Muscle of leg (tissue), 11 donors: ENCODE measurements around the gene SOAT2. TPM values are rescaled to one million over a fixed set of nuclear protein-coding genes. Genes with fewer than 3 reads are reported as not detected.

Experiments used
- DNase-seq: peaks from one replicate; pipeline ENCODE4 v3.0.0; 2013
- H3K27ac ChIP-seq: one replicate; pipeline ENCODE4 v1.5.1; 2013; ENCODE audit warnings: mild to moderate bottlenecking, low read length, control low read depth
- H3K27me3 ChIP-seq: one replicate; pipeline ENCODE4 v1.6.1; 2013; ENCODE audit warnings: low read length; ENCODE audit not compliant: control insufficient read depth, insufficient read depth
- H3K36me3 ChIP-seq: one replicate; pipeline ENCODE4 v1.6.1; 2013; ENCODE audit warnings: low read length; ENCODE audit not compliant: control insufficient read depth, insufficient read depth
- H3K4me1 ChIP-seq: one replicate; pipeline ENCODE4 v1.6.1; 2013; ENCODE audit warnings: low read length; ENCODE audit not compliant: control insufficient read depth, insufficient read depth
- H3K4me3 ChIP-seq: one replicate; pipeline ENCODE4 v1.5.1; 2013; ENCODE audit warnings: low read length, control low read depth
- H3K9me3 ChIP-seq: replicated peaks from 2 replicates; pipeline ENCODE4 v1.6.1; 2013; ENCODE audit warnings: low read depth, low read length; ENCODE audit not compliant: control insufficient read depth
- WGBS: methylation state at CpG from one replicate; pipeline ENCODE4 v1.1.5; 2013; ENCODE audit warnings: missing lambda C conversion rate; ENCODE audit not compliant: insufficient coverage; 5-methylcytosine and 5-hydroxymethylcytosine counted together
- polyA plus RNA-seq, 8 donors: library from polyadenylated mRNA; unstranded; fragments of 120-200 nt; gene quantifications; one replicate each; pipeline versions ENCODE4 v1.2.1 to v1.2.3, GENCODE V29; 2013; ENCODE audit warnings: inconsistent platforms in 1 of 8, low replicate concordance in 1 of 8; ENCODE audit not compliant: insufficient read length in 8 of 8, insufficient read depth in 1 of 8
- total RNA-seq: library from RNA; stranded (reverse); fragments of 120-200 nt; gene quantifications from one replicate; pipeline ENCODE4 v1.2.4, GENCODE V29; 2013

The SOAT2 gene
- total and polyA plus RNA-seq, 9 donors, result 0.04 to 4.8 (median 0.14) TPM

DNA sequence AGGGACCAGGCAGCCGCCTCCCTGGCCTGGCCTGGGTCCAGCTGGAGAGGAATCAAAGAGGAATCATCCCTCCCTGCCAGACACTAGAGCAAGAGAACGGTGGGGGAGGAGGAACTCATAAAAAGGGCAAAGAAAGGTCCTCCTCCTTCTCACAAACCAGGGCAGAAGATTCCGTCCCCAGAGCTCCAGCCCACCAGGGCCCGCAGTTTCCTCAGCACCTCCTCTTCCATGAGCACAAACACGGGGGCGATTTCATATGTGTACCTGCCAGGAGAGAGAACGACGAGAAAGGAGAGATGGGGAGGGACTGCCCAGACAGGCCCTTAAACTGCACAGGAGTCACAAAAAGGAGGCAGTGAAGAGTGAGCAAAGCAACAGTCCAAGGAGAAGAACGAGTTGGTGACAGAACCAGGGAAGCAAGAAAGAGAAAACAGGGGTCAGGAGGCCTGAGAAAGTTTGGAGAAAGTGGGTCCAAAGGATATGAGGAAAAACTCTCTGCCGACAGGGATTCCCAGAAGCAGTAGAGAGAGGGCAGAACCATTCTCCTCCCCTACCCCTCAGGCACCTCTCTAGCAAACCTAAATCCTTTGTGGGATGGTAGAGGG is 68.5 kb downstream of the SOAT2 start:
- no peaks in the 10 kb centered on the region for H3K27me3 ChIP-seq
- no peak for DNase-seq
- peaks cover 10% of the 10 kb centered on the region for H3K4me1 ChIP-seq
- 52% methylated on average over 7 of the region's 10 CpGs for WGBS
- H3K9me3 ChIP-seq, result no peaks in the 10 kb centered on the region
- peaks cover 27% of the 10 kb centered on the region for H3K36me3 ChIP-seq
- H3K4me3 ChIP-seq, result no peak overlapping the region
- no peak overlapping the region for H3K27ac ChIP-seq

DNA sequence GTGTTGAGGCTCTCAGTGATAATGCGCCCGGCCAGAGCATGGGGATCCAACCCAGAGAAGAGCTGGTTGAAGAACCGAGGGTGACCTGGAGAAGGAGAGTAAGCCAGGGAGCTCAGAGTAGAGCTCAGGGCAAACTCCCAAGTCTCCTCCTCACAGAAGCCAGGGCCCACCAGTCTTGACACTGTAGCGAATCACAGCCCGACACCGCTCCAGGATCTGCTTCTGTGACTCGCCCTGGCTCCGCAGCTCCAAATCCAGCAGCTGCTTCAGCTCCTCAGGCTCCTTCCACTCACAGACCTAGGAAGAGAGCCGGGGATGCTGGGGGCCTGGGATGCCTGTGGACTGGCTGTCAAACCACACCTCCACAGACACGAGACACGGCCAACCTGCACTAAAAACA is 69.1 kb downstream of the SOAT2 start:
- 92% methylated on average over 5 of the region's 11 CpGs for WGBS
- no peak overlapping the region for H3K4me3 ChIP-seq
- peaks cover 10% of the 10 kb centered on the region for H3K4me1 ChIP-seq
- H3K27me3 ChIP-seq, result no peaks in the 10 kb centered on the region
- H3K36me3 ChIP-seq, result peaks cover 22% of the 10 kb centered on the region
- H3K27ac ChIP-seq, result no peak overlapping the region
- no peak for DNase-seq
- no peaks in the 10 kb centered on the region for H3K9me3 ChIP-seq

DNA sequence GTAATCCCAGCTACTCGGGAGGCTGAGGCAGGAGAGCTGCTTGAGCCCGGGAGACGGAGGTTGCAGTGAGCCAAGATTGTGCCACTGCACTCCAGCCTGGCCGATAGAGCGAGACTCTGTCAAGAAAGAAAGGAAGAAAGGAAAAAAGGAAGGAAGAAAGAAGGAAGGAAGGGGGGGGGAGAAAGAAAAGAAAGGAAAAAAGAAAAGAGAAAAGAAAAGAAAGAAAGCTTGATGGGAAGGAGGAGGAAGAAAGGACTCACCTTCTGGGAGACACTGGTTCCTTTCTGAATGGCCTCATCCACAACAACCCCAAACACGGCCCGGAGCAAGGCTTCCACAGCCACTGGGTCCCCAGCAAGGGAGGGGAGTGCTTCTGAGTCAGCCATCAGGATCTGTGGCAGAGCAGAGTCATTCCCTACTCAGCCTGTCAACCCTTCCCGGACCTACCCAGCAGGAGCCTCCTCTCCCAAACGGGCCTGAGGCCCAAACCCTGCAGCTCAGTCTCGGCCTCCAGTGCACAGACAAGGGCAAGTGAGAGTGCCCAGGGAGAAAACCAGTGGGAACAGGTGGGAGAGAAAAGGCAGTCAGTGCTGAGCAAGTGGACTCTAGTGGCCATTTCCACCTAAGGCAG is 69.9 kb downstream of the SOAT2 start:
- no peak overlapping the region for H3K4me3 ChIP-seq
- 95% methylated on average over 6 of the region's 10 CpGs for WGBS
- peaks cover 22% of the 10 kb centered on the region for H3K36me3 ChIP-seq
- H3K27me3 ChIP-seq, result no peaks in the 10 kb centered on the region
- H3K27ac ChIP-seq, result no peak overlapping the region
- H3K9me3 ChIP-seq, result no peaks in the 10 kb centered on the region
- no peak for DNase-seq
- peaks cover 10% of the 10 kb centered on the region for H3K4me1 ChIP-seq

Other genes with a start within 250 kb of the SOAT2 start
- gene KRT8, start 198.4 kb upstream of the SOAT2 start, total RNA-seq, result 1.1 TPM
- 10 to 100 TPM in 3 of 8 donors, 1 to 10 TPM in 5; 1.3 to 56.7 (median 4.6) TPM for gene KRT8, start 198.4 kb upstream of the SOAT2 start, polyA plus RNA-seq
- gene KRT18, start 154.4 kb upstream of the SOAT2 start, total RNA-seq, result 4.3 TPM
- 10 to 100 TPM in 3 of 8 donors, 1 to 10 TPM in 5; 3.6 to 39.0 (median 5.2) TPM for gene KRT18, start 154.4 kb upstream of the SOAT2 start, polyA plus RNA-seq
- 699 TPM for gene EIF4B, start 97.0 kb upstream of the SOAT2 start, total RNA-seq
- gene EIF4B, start 97.0 kb upstream of the SOAT2 start, polyA plus RNA-seq, result 100 to 1,000 TPM; 353 to 473 (median 417) TPM
- gene TNS2, start 53.4 kb upstream of the SOAT2 start, total RNA-seq, result 49.3 TPM
- gene TNS2, start 53.4 kb upstream of the SOAT2 start, polyA plus RNA-seq, result 100 to 1,000 TPM in 3 of 8 donors, 10 to 100 TPM in 5; 66.8 to 119 (median 99.4) TPM
- 15.2 TPM for gene SPRYD3, start 24.1 kb upstream of the SOAT2 start, total RNA-seq
- gene SPRYD3, start 24.1 kb upstream of the SOAT2 start, polyA plus RNA-seq, result 10 to 100 TPM; 18.2 to 23.6 (median 20.5) TPM
- gene IGFBP6, start 5.8 kb upstream of the SOAT2 start, total RNA-seq, result 132 TPM
- gene IGFBP6, start 5.8 kb upstream of the SOAT2 start, polyA plus RNA-seq, result 100 to 1,000 TPM in 4 of 8 donors, 10 to 100 TPM in 4; 50.7 to 181 (median 93.6) TPM
- gene ZNF740, start 77.2 kb downstream of the SOAT2 start, total RNA-seq, result 19.0 TPM
- 10 to 100 TPM; 23.9 to 36.9 (median 28.5) TPM for gene ZNF740, start 77.2 kb downstream of the SOAT2 start, polyA plus RNA-seq
- 21.4 TPM for gene CSAD, start 77.4 kb downstream of the SOAT2 start, total RNA-seq
- gene CSAD, start 77.4 kb downstream of the SOAT2 start, polyA plus RNA-seq, result 10 to 100 TPM; 16.2 to 55.0 (median 31.6) TPM
- gene ITGB7, start 103.8 kb downstream of the SOAT2 start, total RNA-seq, result 0.80 TPM
- gene ITGB7, start 103.8 kb downstream of the SOAT2 start, polyA plus RNA-seq, result 1 to 10 TPM in 3 of 8 donors, under 1 TPM in 5; 0.27 to 1.4 (median 0.74) TPM
- 17.5 TPM for gene RARG, start 128.7 kb downstream of the SOAT2 start, total RNA-seq
- gene RARG, start 128.7 kb downstream of the SOAT2 start, polyA plus RNA-seq, result 10 to 100 TPM; 20.1 to 44.5 (median 30.1) TPM
- gene ESPL1, start 164.8 kb downstream of the SOAT2 start, total RNA-seq, result 4.0 TPM
- 1 to 10 TPM; 4.6 to 9.8 (median 6.5) TPM for gene ESPL1, start 164.8 kb downstream of the SOAT2 start, polyA plus RNA-seq
- gene PFDN5, start 192.1 kb downstream of the SOAT2 start, total RNA-seq, result 875 TPM
- 100 to 1,000 TPM; 451 to 711 (median 530) TPM for gene PFDN5, start 192.1 kb downstream of the SOAT2 start, polyA plus RNA-seq
- 47.5 TPM for gene MYG1, start 196.2 kb downstream of the SOAT2 start, total RNA-seq
- gene MYG1, start 196.2 kb downstream of the SOAT2 start, polyA plus RNA-seq, result 10 to 100 TPM; 34.7 to 43.8 (median 37.0) TPM
- 48.9 TPM for gene AAAS, start 218.1 kb downstream of the SOAT2 start, total RNA-seq
- 10 to 100 TPM; 47.9 to 62.4 (median 52.3) TPM for gene AAAS, start 218.1 kb downstream of the SOAT2 start, polyA plus RNA-seq
- gene SP7, start 232.9 kb downstream of the SOAT2 start, total RNA-seq, result 0.04 TPM
- under 1 TPM in 3 of 8 donors, not detected in 5; 0.05 to 0.20 (median 0.06) TPM for gene SP7, start 232.9 kb downstream of the SOAT2 start, polyA plus RNA-seq